GM12878 (cell line): ENCODE measurements around the gene TMUB1. TPM values are rescaled to one million over a fixed set of nuclear protein-coding genes. Genes with fewer than 3 reads are reported as not detected.

Experiments used
- ATAC-seq: fragments of 200-7000 bp; cut with Tn5 transposase; 3 replicates; pipeline ENCODE4 v1.9.1; 2020; ENCODE audit warnings: mild to moderate bottlenecking, moderate library complexity
- BruUV-seq: library from RNA; stranded (reverse); fragments of 400-500 nt; replicated peaks from 2 replicates; lab custom pipeline; 2021; lab: Mats Ljungman, UMichigan
- CTCF ChIA-PET: fragments of 300-600 bp; sonication (Branson Sonifier 250); formaldehyde crosslinking; extraction: SDS; loops from one replicate; lab custom pipeline; 2021; ENCODE audit warnings: inconsistent platforms; lab: Yijun Ruan, JAX
- POLR2A ChIA-PET: fragments of 350-600 bp; formaldehyde crosslinking; extraction: SDS; loops from one replicate; lab custom pipeline; 2021; ENCODE audit warnings: inconsistent platforms; lab: Charles Lee
- RAD21 ChIA-PET: fragments of 300-600 bp; sonication (Branson Sonifier 250); formaldehyde crosslinking; loops from one replicate; lab custom pipeline; 2023; ENCODE audit warnings: antibody characterized with exemption; ENCODE audit not compliant: unreplicated experiment; lab: Charles Lee
- SMC1A ChIA-PET: fragments of 300-600 bp; sonication (Branson Sonifier 250); formaldehyde crosslinking; loops from one replicate; lab custom pipeline; 2023; ENCODE audit not compliant: unreplicated experiment, uncharacterized antibody; lab: Charles Lee
- DNase-seq: peaks from one replicate; pipeline ENCODE4 v3.0.0-alpha.2; 2011; ENCODE audit warnings: low read depth, low spot score
- FAIRE-seq: peaks from 3 replicates; lab custom pipeline; 2011; peaks lifted over from hg19 to GRCh38; lab: Jason Lieb, UNC
- H2AFZ ChIP-seq: 2 replicates; pipeline ENCODE4 v1.6.0; 2011; ENCODE audit warnings: low read depth, low read length, control low read depth; ENCODE audit not compliant: control insufficient read depth
- H3K27ac ChIP-seq: 2 replicates; pipeline ENCODE4 v1.5.1; 2011; ENCODE audit warnings: control low read depth; ENCODE audit not compliant: control insufficient read depth, insufficient read depth
- H3K27me3 ChIP-seq, 2 experiments: replicated peaks in 1 of 2; 2 replicates each; pipeline versions ENCODE4 v1.6.0 to v1.6.1; 2011; ENCODE audit warnings: low read length in 1 of 2; ENCODE audit not compliant: control insufficient read depth in 2 of 2, insufficient read depth in 2 of 2
- H3K36me3 ChIP-seq, 2 experiments: 2 replicates each; pipeline ENCODE4 v1.5.1; 2011; ENCODE audit warnings: low read length in 1 of 2; ENCODE audit not compliant: control insufficient read depth in 2 of 2, insufficient read depth in 2 of 2
- H3K4me1 ChIP-seq: 2 replicates; pipeline ENCODE4 v1.6.1; 2011; ENCODE audit warnings: mild to moderate bottlenecking, low read length, moderate library complexity, mixed read lengths; ENCODE audit not compliant: control insufficient read depth, insufficient read depth
- H3K4me2 ChIP-seq: 2 replicates; pipeline ENCODE4 v1.6.0; 2011; ENCODE audit warnings: control low read depth; ENCODE audit not compliant: control insufficient read depth, insufficient read depth
- H3K4me3 ChIP-seq: fragments of 200-600 bp; sonication (generic); 2 replicates; pipeline ENCODE4 v1.5.1; 2016
- H3K79me2 ChIP-seq: 2 replicates; pipeline ENCODE4 v1.6.0; 2011; ENCODE audit warnings: low read length; ENCODE audit not compliant: control insufficient read depth, insufficient read depth
- H3K9ac ChIP-seq: 2 replicates; pipeline ENCODE4 v1.8.0; 2011; ENCODE audit warnings: low read length, control low read depth, mixed read lengths; ENCODE audit not compliant: control insufficient read depth, insufficient read depth
- H3K9me3 ChIP-seq: replicated peaks from 3 replicates; pipeline ENCODE4 v1.5.1; 2011; ENCODE audit warnings: mild to moderate bottlenecking, low read length; ENCODE audit not compliant: control insufficient read depth, insufficient read depth
- H4K20me1 ChIP-seq: 2 replicates; pipeline ENCODE4 v1.6.0; 2011; ENCODE audit not compliant: control insufficient read depth, insufficient read depth
- FOXM1 ChIP-seq: IDR thresholded peaks from 2 replicates; pipeline ENCODE4 v1.6.1; 2012; ENCODE audit warnings: low read depth, mild to moderate bottlenecking, inconsistent platforms, low read length, moderate library complexity
- MTA2 ChIP-seq: fragments of 450-650 bp; IDR thresholded peaks from 2 replicates; pipeline ENCODE4 v1.6.1; 2016; ENCODE audit warnings: low read depth, mild to moderate bottlenecking, moderate library complexity
- MYB ChIP-seq: fragments of 150-350 bp; IDR thresholded peaks from 2 replicates; pipeline ENCODE4 v1.6.1; 2014; ENCODE audit warnings: mild to moderate bottlenecking, low read depth, low read length, borderline replicate concordance
- RAD21 ChIP-seq: IDR thresholded peaks from 2 replicates; pipeline ENCODE4 v1.6.1; 2011; ENCODE audit warnings: mild to moderate bottlenecking, low read depth, low read length, moderate library complexity; ENCODE audit not compliant: insufficient read depth
- SMAD5 ChIP-seq: IDR thresholded peaks from 2 replicates; pipeline ENCODE4 v1.6.1; 2016; ENCODE audit warnings: antibody characterized with exemption, low read depth
- SMC3 ChIP-seq: IDR thresholded peaks from 2 replicates; pipeline ENCODE4 v1.6.1; 2011; ENCODE audit warnings: low read length, improper control_type of control experiment, borderline replicate concordance
- WGBS: methylation state at CpG from one replicate; pipeline ENCODE4 v1.1.6; 2016; ENCODE audit warnings: low lambda C conversion rate; ENCODE audit not compliant: insufficient replicate concordance, insufficient coverage; ENCODE audit errors: missing lambda C conversion rate; 5-methylcytosine and 5-hydroxymethylcytosine counted together
- in situ Hi-C: fragments of 300-500 bp; cut with MboI; formaldehyde crosslinking; loops from 9 replicates; pipeline ENCODE4 v1.14.3; 2018; ENCODE audit warnings: mixed read lengths
- intact Hi-C: fragments of 100-400 bp; cut with micrococcal nuclease; formaldehyde crosslinking; loops from one replicate; pipeline ENCODE4 v1.14.2; 2022; ENCODE audit not compliant: unreplicated experiment
- polyA plus RNA-seq, 11 experiments: library from polyadenylated mRNA; depleted of rRNA in 4 of 11; unstranded in 6 of 11; stranded (reverse) in 5 of 11; fragments of >200 nt; fragmentation: Nextera tagmentation in 4 of 11; fragmentation: Illumina TruSeq in 1 of 11; extraction: Ambion mirVana in 4 of 11; extraction: Trizol in 1 of 11; gene quantifications; 1 replicate in 1 of 11; 2 replicates in 10 of 11; pipeline versions ENCODE4 v1.2.1 to v1.2.3, GENCODE V29; 2011 to 2016; ENCODE audit warnings: inconsistent platforms in 2 of 11, missing spikeins in 2 of 11, low read depth in 1 of 11
- total RNA-seq, 4 experiments: library from RNA; depleted of rRNA in 3 of 4; stranded (reverse); fragments of >200 nt in 3 of 4; fragmentation: Illumina TruSeq in 1 of 4; extraction: Trizol in 1 of 4; gene quantifications; 2 replicates each; pipeline versions ENCODE4 v1.2.1 to v1.2.3, GENCODE V29; 2013 to 2021
- TF ChIP-seq, protein P1 (sequence below): IDR thresholded peaks from 2 replicates; pipeline ENCODE4 v1.6.1; 2012; ENCODE audit warnings: low read length, inconsistent platforms
- TF ChIP-seq, protein P2 (sequence below): fragments of 450-650 bp; IDR thresholded peaks from 2 replicates; pipeline ENCODE4 v1.6.1; 2017; ENCODE audit warnings: mild to moderate bottlenecking

The TMUB1 gene
- total and polyA plus RNA-seq, 10 of the 15 experiments (the other 5 are each of a cell fraction or from before 2014, with no cell fraction given) = 0.27 to 79.5 (median 41.3) TPM; not detected in 1

DNA sequence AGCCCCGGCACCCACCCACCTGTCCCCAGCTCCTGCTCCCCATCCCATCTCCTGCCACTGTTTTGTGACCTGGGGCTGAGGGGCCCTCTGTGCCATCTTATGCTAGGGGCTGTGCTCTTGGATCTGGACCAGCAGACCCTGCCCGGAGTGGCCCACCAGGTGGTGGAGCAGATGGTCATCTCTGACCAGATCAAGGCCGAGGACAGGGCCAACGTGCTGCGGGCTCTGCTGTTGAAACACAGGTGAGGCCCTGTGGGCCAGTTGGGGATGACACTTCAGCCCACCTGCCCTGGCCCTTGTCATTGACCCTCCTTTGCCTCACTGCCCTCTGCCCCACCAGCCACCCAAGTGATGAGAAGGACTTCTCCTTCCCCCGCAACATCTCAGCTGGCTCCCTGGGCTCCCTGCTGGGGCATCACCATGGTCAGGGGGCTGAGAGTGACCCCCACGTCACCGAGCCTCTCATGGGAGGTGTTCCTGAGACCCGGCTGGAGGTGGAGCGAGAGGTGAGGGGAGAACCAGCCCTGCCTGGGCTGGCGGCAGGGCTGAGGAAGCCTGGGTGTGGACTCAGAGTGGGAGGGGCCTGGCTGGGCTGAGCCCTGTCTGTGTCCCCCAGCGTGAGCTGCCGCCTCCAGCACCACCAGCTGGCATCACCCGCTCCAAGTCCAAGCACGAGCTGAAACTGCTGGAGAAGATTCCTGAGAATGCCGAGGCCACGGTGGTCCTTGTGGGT lies 13.3 kb downstream of the TMUB1 start (continued):
- TF ChIP-seq, protein P1, sequence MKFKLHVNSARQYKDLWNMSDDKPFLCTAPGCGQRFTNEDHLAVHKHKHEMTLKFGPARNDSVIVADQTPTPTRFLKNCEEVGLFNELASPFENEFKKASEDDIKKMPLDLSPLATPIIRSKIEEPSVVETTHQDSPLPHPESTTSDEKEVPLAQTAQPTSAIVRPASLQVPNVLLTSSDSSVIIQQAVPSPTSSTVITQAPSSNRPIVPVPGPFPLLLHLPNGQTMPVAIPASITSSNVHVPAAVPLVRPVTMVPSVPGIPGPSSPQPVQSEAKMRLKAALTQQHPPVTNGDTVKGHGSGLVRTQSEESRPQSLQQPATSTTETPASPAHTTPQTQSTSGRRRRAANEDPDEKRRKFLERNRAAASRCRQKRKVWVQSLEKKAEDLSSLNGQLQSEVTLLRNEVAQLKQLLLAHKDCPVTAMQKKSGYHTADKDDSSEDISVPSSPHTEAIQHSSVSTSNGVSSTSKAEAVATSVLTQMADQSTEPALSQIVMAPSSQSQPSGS = no peak

DNA sequence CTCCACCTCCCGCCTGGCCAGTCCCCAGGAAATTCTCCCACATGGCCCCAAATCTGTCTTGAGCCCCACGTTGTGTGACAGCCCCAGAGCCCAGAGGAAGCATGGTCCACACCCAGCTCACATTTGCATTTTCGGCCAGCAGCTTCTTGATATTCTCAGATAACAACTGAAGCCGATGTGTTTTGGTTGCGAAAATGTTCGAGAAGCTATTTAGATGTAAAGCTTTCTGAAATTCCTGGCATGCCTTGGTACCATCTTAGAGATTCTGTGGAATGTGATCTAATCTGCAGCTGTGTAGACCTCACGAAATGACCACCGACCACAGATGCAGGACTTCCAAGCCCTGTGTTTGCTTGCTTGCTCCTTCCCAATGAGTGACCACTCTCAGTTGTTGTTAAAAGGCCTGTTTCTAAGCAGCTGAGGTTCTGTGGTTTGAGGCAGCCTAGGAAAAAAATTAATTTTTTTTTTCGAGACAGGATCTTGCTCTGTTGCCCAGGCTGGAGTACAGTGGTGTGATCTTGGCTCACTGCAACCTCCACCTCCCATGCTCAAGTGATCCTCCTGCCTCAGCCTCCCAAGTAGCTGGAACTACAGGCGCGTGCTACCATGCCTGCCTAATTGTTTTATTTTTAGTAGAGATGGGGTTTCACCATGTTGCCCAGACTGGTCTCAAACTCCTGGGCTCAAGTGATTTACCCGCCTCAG lies 15.1 kb downstream of the TMUB1 start:
- Histone ChIP-seq H3K36me3 (peaks cover 11 to 27% of the 10 kb centered on the region in 2 experiments; a peak in 3 of 4 replicates), H3K79me2 (no peaks in the 10 kb centered on the region), H3K27me3 (no peaks in the 10 kb centered on the region), H3K4me2 (no peak overlapping the region), H3K9me3 (no peaks in the 10 kb centered on the region), H3K4me1 (no peaks in the 10 kb centered on the region), H2AFZ (no peak overlapping the region), H4K20me1 (no peaks in the 10 kb centered on the region), H3K27ac (no peak overlapping the region), H3K4me3 (no peak overlapping the region), H3K9ac (no peak overlapping the region)
- BruUV-seq = no TSS peak
- TF ChIP-seq MTA2 (no peak), SMAD5 (no peak), SMC3 (no peak), MYB (no peak), FOXM1 (no peak), RAD21 (no peak)
- TF ChIP-seq, protein P2, sequence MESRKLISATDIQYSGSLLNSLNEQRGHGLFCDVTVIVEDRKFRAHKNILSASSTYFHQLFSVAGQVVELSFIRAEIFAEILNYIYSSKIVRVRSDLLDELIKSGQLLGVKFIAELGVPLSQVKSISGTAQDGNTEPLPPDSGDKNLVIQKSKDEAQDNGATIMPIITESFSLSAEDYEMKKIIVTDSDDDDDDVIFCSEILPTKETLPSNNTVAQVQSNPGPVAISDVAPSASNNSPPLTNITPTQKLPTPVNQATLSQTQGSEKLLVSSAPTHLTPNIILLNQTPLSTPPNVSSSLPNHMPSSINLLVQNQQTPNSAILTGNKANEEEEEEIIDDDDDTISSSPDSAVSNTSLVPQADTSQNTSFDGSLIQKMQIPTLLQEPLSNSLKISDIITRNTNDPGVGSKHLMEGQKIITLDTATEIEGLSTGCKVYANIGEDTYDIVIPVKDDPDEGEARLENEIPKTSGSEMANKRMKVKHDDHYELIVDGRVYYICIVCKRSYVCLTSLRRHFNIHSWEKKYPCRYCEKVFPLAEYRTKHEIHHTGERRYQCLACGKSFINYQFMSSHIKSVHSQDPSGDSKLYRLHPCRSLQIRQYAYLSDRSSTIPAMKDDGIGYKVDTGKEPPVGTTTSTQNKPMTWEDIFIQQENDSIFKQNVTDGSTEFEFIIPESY = no peak
- DNase-seq (no peak), FAIRE-seq (no peak), ATAC-seq (no peak)
- 78% methylated on average over 11 of the region's 12 CpGs for whole genome bisulfite sequencing
- intact Hi-C loops (no loop called here), in situ Hi-C loops (no loop called here)
- ChIA-PET POLR2A (no interaction called here), RAD21 (no interaction called here), CTCF (interaction anchor here (1.1 to 1.4 kb wide), 3 partner anchors 17 to 41 kb away, joined by 3 to 7 read pairs (median 4); no protein-coding TSS in a partner anchor), SMC1A (interaction anchor here (0.8 to 1.2 kb wide), 2 partner anchors 12 to 40 kb away, joined by 3 read pairs; partner anchors contain the start of gene FASTK)
